Activated CD4-positive, alpha-beta T cell treated with anti-CD3 and anti-CD28 coated beads, Interleukin-2, amount 50 U/mL, for 4 hours (primary cell): ENCODE measurements around the gene PIGS.
A peak's percentile ranks its signal among the peaks of the same experiment; 100 is the strongest.

Experiments
- DNase-seq, 2 experiments: peaks; one replicate each; pipeline ENCODE4 v3.0.0-alpha.2; 2020

The PIGS gene

DNA sequence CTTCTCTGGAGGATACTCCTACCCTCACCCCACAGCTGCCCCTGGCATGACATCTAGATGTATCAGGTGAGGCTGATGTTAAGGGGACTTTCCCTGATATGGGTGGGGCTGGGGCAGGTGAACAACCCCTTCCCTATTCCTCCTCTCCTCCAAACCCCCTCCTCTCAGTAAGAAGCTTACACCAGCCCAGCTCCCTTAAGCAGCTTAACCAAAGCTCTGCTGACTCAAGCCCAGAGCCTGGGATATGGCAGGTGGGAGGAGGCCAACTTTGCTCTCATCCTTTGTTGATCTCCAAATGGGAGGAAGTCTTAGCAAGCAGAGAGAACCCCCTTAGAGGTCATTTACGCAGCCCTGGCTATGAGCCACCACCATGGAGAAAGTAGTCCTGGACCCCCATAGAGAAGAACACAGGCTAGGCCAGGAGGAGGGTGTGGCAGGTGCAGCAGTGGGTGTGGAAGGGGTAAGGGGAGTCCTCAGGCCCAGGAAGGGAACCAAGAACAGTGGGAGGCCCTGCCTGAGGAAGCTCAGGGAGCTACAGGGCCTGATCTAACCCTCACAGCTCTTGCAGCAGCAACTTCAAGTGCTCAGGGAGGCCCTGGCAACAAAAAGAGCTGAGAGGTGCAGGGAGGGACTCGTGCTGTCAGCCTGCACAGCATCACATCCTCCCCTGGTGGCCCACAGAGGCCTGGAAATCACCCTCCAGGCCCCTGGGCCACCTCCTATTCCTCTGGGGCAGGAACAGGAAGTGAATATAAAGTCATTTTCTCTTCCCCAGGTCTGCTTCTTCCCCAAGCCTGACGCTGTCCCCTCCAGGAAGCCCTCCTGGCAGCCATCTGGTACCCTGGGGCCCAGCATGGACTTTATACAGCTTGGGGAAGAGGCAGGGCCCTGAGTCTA, 21.8 kb downstream of the PIGS start:
- DNase-seq: peak; percentile 31

DNA sequence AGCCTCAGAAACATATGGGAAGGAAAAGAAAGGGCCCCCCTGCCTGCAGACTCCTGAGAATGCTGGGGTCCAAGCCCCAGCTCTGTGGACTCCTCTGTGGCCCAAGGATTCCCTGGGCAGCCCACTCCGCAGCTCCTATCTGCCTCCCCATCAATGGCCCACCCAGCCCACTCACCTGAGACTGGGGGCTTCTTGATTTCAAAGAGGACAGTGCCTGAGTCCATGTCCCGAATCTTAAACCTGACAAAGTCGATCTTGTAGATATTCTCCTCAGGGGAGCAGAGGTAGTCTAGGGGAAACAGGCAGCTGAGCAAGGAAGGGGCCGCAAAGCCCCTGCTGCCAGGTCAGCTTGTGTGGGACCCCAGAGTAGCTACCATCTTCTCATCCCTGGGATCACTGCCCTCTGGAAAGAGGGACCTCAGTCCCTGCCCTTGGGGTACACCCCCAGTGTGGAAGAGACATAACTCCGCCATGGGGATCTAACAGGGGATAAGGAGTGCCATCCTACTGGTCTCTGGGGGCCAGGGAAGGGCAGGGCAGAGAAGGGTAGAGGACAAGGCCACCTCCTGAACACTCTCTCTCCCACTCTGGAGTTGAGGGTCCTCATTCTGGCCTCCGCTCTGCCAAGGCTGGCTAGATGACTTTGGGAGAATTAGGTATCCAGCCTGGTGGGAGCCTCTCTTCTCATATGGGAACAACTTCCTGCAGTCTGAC, 22.8 kb downstream of the PIGS start:
- no peak for DNase-seq

DNA sequence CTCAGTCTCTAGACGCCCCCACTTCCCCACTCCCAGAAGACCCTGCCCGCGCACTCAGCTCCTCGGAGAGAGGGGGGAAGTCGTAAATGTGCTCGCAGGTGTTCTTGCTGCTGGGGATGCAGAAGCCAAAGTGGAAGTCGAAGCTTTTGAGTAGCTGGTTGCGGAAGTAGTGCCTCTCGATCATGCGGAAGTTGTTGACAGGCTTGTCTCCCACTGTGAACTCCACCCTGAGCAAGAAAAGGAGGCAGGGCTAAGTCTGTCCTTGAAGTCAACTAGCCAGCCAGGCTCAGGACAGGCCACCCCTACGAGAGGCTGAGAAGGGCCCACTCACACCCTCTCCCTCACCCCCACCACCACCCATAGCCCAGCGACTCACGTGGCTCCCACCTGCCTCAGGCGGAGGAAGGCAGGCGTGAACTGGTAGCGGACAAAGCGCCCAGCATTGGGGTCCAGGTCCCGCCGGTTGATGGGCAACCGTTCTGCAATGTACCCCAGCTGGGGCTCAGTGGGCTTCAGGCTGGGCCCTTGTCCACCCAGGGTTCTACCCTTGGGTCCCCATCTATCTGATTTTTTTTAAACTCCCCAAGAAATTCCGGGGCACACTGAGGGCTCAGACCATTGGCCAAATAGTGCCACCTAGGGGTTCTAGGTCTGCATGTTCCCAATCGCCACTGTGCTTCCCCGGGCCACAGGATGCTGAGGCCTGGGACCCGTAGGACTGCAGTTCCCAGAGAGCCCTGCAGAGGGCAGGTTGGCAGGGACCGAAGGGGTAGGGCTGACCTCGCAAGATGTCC, 23.5 kb downstream of the PIGS start:
- DNase-seq: peak; percentile 44 to 48

DNA sequence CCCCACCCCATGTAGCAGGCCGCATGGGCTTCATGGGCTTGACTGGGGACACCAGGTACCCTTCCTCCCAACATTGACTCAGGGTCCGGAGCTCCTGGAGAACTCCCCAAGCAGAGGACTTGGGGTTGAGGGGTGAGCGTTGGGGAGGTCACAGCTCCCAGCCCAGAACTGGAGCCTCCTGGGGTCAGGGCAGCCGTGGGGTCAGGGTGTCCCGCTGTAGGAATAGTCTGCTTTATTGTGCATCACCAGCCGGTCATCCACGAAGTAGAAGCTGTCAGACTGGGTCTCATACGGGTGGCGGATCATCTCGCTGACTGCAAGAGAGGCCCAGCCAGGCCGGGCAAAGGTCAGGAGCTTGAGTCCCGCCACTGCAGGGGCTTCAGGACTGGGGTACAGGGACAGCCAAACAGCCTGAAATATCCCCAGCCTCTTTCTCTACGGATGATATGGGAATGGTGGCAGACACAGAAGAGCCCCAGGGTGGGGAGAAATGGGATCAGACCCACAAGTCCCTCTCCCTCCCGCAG, 24.2 kb downstream of the PIGS start:
- no peak for DNase-seq

DNA sequence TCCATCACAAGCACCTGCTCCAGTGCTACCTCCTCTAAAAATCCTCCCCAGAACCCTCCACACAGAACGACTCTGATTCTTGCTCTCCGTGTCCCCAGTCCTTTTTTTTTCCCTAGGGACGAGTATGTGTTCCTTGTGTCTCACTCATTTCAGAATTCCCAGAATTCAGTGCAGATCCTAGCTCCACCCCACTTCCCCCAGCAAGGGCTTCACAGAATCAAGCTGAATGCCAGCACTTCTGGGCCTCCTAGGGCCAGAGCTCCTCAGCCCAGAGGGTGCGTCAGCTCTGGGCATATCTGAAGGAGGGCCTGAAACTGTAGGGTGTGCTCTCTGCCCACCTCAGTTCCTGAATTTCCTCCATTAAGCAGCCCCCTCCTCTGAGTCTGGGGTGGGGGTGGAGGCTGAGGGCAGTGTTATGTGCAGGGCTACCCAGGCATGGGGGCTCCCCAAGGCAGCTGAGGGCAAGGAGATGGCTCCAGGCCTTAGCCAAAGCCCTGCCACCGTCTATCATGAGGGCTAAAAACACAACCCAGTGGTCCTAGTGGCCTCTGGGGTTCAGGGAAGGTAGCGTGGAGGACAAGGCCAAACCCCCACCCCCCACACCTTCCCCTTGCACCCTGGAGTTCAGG, 25.4 kb downstream of the PIGS start:
- DNase-seq: no peak

DNA sequence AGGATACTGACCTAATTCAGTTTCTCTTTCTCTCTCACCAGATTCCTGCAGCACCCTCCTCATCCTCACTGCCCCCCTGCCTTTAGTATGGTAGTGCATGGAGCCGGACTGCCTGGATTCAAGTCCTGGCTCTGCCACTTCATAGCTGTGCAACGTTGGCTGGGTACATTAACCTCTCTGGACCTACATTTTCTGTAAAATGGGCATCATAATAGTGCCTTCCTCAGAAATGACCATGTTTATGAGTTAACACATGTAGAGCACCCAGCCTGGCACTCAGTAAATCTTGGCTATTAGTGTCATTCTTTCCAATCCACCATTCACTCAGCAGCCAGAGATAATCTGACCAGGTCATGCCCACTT, 26.2 kb downstream of the PIGS start:
- DNase-seq: no peak

DNA sequence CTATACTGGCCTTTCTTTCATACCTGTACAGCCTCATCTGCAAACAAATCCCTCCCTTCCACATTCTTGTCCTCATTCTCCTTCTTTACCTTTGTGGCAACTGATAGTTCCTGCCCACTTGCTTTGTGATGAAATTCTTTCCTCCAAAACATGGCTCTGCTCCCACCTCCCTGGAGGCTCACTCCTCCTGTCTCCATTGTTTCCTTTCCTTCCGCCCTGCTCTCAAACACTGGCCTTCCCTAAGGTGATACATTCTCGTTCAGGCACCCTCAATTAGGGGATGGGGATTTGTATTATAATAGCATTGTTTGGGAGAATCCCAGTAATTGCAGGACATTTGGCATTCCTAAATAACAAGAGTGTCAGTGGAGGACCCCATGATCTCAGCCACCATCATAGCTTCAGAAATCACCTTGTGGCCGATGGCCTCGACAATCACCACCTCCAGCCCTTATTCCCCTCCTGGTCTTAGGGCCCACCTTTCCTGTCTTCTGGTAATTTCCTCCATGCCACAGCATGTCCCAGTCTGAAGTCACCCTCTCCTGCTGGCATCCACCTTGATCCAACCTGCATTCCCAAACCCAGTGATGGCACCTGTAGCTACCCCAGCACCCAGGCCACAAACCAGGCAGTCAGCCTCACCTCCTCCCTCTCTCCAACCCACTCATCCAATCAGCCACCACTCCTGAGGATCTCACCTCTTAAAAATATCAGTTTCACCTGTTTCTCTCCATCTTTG, 26.8 kb downstream of the PIGS start:
- no peak for DNase-seq

DNA sequence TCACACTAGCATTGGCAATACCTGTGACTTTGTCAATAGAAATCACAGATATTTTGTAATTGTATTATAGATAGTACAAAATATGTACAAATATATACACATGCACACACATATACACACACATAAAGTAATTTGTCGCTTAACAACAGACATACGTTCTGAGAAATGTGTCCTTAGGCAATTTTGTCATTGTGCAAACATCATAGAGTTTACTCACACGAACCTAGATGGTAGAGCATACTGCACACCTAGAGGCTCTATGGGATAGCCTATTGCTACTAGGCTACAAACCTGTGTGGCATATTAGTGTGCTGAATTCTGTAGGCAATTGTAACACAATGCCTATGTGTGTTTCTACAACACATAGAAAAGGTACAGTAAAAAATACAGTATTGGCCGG, 29.9 kb downstream of the PIGS start:
- no peak for DNase-seq

DNA sequence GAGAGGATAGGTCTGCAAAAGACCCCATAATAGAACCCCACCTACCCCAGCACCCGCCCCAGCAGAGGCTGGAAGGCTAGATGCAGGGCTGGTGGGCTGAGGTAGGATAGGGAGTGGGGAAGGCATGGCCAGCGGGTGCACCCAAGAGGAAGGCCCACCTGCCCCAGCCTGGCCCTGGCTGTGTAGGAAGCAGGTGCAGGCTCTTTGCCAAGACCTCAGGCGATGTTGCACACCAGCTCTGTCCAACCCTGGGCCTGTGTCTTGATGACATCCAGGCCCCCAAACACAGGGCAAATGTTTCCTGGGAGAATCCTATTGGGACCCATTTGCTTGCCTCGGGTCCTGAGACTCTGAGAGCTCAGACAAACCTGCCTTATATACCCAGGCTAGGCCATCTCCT, 31.1 kb downstream of the PIGS start:
- no peak for DNase-seq

DNA sequence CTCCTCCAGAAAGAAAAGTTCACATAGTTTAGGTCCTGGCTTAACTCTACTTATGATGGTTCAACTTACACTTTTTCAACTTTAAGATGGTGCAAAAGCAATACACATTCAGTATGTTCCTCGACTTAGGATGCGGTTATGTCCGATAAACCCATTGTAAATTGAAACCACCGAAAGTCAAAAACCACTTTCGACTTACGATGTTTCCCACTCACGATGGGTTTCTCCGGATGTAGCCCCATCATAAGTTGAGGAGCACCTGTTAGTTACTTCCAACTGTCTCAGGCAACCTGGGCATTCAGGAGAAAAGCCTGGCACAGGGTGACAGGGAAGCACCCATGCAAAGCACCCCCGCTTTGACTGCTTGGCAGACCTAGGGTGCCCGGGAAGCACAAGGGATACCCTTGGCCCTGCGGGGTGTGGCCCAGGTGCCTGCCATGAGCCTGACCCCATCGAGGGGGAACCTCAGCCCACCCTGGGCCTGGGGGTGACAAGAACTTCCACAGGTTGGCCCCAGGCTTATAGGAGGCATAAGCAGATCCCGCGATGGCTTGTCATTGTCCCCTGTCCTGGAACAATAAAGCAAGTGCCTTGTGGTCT, 32.9 kb downstream of the PIGS start:
- no peak for DNase-seq

DNA sequence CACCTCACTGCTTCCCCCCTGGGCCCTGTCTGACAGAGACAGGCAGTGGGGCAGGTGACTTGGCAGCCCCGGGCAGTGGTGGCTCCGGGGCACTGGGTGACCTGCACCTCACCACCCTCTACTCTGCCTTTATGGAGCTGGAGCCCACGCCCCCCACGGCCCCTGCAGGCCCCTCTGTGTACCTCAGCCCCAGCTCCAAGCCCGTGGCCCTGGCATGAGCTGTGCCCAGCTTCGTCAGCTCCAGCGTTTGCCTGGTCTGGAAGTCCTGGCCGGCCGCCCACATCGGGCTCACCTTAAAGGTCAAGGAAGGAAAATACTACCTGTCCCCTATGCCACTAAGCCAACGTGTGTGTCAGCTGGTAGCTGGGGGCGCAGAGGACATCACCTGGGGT, 34.1 kb downstream of the PIGS start:
- no peak for DNase-seq

DNA sequence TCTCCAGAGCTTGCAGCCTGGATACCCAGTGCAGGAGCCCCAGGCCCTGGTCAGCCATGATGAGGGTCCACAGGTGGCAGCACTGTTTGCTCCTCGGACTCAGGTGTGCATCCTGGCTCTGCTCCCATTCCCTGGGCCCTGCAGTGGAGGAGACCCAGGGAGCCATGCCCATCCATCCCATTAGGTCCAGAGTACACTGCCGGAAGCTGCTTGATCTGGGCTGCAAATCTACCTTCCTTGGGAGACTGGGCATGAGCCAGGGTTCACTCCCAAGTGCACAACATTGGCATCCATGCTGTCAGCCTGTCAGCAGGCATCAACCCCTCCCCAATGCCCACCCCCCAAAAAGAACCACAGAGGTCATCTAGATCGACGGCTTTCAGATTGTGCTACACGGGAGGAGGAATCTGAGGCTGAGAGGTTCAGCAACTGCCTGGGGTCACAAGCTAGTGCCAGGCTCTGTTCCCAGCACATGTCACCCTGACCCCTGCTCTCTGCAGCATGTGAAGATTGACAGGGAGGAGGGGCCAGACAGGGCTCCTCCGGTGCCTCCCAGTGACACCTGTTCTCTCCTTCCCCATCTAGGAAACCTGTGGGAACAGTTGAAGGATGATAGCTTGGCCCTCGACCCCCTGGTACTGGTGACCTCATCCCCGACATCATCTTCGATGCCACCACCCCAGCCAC, 34.6 kb downstream of the PIGS start:
- DNase-seq: no peak

DNA sequence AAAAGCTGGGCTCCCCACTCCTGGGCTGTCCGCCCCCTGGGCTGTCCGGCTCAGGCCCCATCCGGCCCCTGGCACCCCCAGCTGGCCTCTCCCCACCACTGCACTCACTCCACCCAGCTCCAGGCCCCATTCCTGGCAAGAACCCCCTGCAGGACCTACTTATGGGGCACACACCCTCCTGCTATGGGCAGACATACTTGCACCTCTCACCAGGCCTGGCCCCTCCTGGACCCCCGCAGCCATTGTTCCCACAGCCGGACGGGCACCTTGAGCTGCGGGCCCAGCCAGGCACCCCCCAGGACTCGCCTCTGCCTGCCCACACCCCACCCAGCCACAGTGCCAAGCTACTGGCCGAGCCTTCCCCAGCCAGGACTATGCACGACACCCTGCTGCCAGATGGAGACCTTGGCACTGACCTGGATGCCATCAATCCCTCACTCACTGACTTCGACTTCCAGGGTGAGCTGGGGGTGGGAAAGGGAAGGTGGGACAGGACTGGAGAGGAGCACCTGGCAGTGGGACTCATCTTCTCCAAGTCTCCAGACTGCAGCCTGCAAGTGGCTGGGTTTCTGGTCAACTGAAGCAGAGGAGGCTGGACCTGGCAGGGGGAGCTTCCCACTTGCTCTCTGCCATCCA, 36.5 kb downstream of the PIGS start:
- DNase-seq: no peak

DNA sequence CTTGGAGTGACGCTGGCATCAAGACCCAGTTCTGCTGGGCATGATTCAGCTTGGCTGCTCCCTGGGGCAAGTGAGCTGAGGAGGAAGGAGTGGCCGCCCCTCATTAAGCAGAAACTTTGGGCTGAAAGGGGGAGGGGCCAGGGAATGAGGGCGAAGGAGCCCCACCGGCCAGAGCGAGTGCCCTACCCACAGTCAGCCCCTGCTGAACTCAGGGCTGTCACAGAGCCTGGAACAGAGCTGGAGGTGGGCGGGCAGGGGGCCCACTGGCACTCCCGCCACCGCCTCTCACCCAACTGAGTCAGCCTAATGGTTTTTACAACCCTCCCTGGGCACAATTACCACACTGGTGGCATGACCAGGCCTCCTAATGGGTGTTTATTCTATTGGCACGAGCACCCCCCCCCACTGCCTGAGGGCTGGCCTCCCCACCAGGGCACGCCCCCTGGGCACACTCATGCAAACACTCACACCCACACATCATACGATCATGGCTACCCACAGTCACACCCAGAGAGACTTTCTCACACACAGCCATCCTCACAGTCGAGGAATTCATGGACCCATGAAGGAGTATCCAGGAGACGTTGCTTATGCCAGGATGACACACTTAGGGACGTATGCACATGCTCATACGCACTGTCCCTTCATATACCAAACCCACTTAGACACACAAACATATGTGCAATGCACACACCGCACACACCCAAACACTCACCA, 38.1 kb downstream of the PIGS start:
- no peak for DNase-seq

DNA sequence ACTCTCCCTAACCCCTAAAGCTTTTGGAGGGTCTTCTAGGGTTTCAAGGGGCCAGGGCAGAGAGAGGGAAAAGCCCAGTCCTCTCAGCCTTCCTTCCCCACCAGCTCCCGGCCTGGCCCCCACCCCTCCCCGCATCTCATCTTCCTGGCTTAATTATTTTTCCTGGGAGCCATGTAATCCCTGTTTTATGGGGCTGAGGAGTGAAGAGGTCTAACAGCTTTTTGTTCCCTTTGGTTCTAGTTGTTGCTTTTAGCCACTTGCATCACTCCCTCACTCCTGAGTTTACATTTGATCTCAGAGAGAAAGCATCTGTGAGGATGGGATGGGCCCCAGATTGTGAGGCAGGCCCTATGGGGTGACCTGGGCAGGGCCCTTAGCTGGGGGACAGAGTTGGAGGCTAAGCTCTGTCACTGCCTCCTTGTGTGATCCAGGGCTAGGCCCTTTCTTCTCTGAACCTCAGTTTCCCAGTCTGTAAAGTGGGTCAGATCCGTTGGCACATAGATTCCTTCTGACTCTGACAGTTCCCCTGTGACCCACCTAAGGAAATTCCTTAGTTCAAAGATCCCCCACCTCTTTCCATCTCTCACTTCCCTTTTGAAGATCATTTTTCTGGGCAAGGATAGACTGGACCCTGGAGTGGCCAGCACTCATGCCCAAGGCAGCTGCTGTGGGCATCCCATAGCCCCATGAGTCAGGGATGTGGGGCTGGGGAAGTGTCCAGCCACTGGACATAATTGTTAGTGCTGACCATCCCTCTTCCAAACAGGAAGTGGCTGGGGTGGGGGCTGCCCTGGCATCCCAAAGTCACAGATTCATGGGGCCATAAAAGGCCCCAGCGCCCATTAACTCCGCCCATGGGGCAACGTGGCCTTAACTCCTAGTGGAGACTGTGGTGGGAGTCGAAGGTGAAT, 39.0 kb downstream of the PIGS start:
- no peak for DNase-seq

DNA sequence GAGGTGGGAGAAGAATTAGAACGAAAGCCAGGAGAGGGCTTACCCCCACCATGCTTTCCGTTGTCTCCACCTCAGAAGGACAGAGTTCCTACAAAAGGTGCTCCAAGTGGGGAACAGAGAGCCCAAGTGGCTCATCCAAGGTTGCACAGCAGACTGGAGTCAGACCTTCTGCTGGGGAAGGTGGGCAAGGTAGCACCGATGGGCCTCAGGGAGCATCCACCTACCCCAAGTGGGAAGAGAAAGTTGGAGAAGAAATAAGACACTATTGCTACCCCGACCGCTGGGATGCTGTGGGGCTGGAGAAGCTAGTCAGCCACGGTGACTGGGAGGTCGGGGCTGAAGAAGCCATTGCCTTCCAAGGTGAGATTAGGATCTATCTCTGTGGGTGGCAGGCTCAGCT, 40.4 kb downstream of the PIGS start:
- DNase-seq: no peak

DNA sequence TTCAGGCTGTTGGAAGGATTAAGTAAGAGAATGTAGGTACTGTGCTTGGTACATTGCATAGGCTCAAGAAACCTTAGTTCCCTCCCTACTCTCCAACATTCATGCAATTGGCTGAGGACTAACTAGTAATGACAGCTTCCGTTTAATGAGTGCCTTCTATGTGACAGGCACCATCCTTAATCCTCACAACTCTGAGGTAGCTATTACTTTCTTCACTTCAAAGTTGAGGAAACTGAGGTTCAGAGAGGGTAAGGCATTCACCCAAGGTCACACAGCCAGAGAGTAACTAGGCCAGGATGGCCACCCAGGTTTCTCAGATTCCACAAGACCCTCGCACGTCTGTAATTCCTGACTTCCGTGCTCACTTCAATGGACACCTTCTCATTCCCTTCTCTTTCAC, 41.1 kb downstream of the PIGS start:
- no peak for DNase-seq

DNA sequence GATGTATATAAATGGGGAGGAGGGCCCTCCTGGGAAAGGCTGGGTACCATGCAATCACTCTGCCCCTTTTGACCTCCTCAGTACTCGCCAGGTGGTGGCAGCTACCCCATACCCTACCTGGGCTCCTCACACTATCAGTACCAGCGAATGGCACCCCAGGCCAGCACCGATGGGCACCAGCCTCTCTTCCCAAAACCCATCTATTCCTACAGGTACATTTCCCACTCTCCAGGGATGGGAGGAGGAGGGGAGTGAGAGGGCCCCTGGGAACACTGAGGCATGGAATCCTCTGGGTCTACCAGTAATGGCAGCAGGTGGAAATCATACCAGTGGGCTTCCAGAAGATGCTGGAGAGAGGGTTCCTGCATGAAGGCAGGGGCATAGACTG, 42.3 kb downstream of the PIGS start:
- no peak for DNase-seq
